ENCODE data around the gene PPP1R37.

The PPP1R37 gene

DNA sequence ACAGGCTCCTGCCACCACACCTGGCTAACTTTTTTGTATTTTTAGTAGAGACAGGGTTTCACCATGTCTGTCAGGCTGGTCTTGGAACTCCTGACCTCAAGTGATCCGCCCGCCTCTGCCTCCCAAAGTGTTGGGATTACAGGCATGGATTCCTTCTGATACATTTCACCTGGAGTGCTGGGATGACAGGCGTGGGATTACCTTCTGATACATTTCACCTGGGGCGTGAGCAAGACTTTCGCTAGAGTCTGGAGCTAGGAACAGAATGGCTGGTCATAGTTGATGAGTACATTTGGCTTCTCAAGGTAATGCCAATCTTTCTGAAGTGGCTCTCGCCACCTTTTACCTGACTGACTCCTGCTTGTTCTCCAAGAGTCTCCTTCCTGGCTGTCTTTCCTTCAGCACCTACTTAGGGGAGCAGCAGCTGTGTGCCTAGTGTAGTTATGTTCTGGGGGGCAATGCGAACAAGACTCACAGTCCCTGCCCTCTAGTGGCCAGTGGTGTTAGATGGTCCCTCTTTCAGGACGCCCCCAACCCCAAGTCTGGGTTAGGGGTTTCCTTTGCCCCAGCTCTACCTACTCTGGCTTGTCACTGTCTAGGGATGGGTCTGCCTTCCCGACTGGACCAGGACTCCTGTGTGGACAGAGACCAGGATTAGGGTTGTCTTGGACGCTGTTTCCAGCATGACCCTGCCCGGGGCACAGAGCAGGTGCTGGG lies 19.3 kb downstream of the PPP1R37 start:
- TF ChIP-seq, protein P1, sequence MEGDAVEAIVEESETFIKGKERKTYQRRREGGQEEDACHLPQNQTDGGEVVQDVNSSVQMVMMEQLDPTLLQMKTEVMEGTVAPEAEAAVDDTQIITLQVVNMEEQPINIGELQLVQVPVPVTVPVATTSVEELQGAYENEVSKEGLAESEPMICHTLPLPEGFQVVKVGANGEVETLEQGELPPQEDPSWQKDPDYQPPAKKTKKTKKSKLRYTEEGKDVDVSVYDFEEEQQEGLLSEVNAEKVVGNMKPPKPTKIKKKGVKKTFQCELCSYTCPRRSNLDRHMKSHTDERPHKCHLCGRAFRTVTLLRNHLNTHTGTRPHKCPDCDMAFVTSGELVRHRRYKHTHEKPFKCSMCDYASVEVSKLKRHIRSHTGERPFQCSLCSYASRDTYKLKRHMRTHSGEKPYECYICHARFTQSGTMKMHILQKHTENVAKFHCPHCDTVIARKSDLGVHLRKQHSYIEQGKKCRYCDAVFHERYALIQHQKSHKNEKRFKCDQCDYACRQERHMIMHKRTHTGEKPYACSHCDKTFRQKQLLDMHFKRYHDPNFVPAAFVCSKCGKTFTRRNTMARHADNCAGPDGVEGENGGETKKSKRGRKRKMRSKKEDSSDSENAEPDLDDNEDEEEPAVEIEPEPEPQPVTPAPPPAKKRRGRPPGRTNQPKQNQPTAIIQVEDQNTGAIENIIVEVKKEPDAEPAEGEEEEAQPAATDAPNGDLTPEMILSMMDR (IDR thresholded peaks at IDR 0.05; ENCODE audit: extremely low read depth, insufficient read depth, missing control alignments) = no peak
- no peak for DNase-seq (ENCODE audit: low spot score)
- in situ Hi-C loops (cut with MboI; ENCODE audit: low pct_unique_long_range_greater_than_20kb, low sequenced_read_pairs, unreplicated experiment) = no loop called here

DNA sequence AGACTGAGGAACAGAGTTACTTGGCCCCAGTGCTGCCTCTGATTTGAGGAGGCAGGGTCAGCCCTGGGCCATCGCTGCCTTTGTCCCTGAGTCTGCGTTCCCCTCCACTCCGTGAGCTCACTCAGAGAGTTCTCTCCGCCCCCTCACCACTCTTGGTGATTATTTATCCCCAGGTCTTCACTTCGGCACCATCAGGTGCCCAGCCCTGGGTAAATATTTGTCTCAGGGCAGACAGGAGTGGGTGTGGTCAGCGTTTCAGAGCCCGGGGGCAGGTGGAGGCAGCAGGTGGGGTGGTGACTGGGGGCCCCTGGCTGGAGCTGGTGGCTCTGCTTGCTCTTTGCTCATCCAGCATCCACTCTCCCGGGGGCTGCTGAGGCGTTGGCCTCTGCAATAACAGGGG lies 20.6 kb downstream of the PPP1R37 start:
- in situ Hi-C loops (cut with MboI; ENCODE audit: low pct_unique_long_range_greater_than_20kb, low sequenced_read_pairs, unreplicated experiment) = no loop called here
- TF ChIP-seq, protein P1 (IDR thresholded peaks at IDR 0.05; ENCODE audit: extremely low read depth, insufficient read depth, missing control alignments) = no peak

DNA sequence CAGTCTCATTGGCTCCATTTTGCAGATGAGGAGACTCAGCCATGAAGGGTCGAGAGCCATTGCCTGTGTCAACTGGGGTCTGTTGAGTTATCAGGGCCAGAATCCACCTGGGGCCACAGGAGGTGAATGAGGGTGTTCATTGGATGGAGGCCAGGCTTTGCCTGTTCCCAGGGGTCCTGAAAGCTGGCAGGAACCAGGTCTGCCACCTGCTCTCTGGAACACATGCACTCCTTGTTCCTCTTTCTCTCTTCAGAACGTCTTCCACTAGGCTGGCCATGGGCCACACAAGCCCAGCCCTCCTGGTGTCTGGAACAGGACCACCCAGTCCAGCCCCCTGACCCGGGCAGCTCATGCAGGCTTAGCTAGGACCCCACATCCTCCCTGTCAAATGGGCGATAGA lies 21.1 kb downstream of the PPP1R37 start:
- TF ChIP-seq, protein P1 (IDR thresholded peaks at IDR 0.05; ENCODE audit: extremely low read depth, insufficient read depth, missing control alignments) = no peak
- DNase-seq (ENCODE audit: low spot score) = no peak
- in situ Hi-C loops (cut with MboI; ENCODE audit: low pct_unique_long_range_greater_than_20kb, low sequenced_read_pairs, unreplicated experiment) = no loop called here

More for the DNA sequence above, 20.6 kb downstream of the PPP1R37 start:
- no peak for DNase-seq (ENCODE audit: low spot score)

DNA sequence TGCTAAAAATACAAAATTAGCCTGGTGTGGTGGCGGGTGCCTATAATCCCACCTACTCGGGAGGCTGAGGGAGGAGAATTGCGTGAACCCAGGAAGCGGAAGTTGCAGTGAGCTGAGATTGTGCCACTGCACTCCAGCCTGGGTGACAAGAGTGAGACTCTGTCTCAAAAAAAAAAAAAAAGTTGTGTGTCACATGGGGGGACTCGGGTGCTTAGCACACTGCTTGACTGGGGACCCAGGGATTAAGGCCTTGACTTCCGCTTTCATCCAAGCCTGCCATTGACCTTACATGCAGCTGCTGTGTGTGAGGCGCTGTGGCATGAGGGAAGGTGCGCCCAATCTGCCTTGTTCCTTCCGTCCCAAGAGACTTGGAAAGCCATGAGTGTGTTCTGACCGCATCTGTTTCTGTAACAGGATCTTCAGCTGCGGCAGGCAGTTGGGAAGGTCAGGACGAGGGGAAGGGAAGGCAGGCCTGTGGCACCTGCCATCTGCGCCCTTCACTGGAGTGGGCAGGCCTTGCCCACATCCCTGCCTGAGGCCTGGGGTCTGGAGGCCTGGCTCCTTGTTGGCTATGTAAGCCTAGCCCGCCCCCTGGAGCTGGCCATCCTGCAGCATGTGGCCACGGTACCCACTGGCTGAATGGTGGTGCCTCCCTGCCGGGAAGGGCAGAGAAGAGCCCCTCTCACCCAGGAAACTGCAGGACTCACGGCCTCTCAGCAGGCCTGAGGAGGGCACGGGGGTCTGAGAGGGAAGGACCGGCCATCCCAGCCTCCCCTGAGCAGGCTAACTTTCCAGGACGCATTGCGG lies 23.0 kb downstream of the PPP1R37 start:
- in situ Hi-C loops (cut with MboI; ENCODE audit: low pct_unique_long_range_greater_than_20kb, low sequenced_read_pairs, unreplicated experiment) = no loop called here
- no peak for DNase-seq (ENCODE audit: low spot score)
- TF ChIP-seq, protein P1 (IDR thresholded peaks at IDR 0.05; ENCODE audit: extremely low read depth, insufficient read depth, missing control alignments) = no peak

DNA sequence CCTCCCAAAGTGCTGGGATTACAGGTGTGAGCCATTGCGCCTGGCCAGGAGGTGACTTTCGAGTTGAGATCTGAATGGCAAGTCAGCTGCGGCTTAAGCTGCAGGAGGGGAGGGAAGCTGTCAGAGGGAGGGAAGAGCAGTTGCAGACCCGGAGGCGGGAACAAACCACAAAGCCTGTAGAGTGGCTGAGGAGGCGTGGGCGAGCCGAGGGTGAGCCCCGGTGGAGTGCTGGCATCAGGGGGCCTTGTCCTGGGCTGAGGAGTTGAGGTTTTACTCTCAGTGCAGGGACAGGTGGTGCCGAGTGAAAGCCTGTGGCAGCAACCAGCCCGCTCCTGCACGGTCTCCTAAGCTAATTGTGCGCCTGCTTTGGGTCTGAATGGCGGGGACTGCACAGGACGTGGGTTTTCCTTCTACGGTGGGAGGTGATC lies 24.2 kb downstream of the PPP1R37 start:
- DNase-seq (ENCODE audit: low spot score) = peak; percentile 67
- in situ Hi-C loops (cut with MboI; ENCODE audit: low pct_unique_long_range_greater_than_20kb, low sequenced_read_pairs, unreplicated experiment) = no loop called here
- TF ChIP-seq, protein P1 (IDR thresholded peaks at IDR 0.05; ENCODE audit: extremely low read depth, insufficient read depth, missing control alignments) = no peak

DNA sequence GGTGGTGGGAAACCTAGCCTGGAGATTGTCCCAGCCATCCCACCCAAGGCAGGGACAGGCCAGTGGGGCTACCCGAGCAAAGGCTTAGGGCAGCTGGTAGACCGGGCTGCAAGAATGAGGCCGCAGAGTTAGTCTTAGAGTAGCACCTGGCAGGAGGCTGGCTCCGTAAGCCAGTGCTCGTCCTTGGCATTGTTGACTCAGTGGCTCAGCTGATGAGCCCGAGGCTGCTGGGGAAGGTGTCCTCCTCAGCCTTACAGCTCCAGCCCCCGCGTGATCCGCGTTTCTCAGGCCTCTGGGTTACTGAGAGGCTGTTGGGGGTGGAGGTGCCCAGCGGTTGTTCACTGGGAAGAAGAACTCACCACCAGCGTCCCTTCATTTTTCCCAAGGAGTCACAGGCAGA lies 24.7 kb downstream of the PPP1R37 start:
- in situ Hi-C loops (cut with MboI; ENCODE audit: low pct_unique_long_range_greater_than_20kb, low sequenced_read_pairs, unreplicated experiment) = no loop called here
- no peak for DNase-seq (ENCODE audit: low spot score)
- TF ChIP-seq, protein P1 (IDR thresholded peaks at IDR 0.05; ENCODE audit: extremely low read depth, insufficient read depth, missing control alignments) = no peak

Data from GM13977 (cell line).